Measurements from ENCODE around the gene EVC2.

The EVC2 gene

DNA sequence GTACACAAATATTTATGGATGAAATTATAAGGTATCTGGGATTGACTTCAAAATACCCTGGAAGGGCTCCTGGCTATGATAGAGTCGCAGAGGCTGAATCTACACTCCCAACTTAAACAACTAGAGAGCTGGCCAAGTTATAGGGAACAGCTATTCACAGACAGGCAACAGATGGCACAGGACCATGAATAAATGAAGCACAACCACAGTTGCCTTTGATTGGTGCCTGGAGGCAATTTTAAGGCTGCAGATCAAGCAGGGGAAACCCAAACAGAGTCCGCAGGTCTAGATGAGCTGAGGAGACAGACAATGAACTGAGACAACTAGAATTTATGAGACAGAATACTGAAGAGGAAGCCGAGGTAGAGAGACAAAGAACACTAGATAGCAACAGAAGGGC is 155.9 kb downstream of the EVC2 start:
- no peak for DNase-seq

DNA sequence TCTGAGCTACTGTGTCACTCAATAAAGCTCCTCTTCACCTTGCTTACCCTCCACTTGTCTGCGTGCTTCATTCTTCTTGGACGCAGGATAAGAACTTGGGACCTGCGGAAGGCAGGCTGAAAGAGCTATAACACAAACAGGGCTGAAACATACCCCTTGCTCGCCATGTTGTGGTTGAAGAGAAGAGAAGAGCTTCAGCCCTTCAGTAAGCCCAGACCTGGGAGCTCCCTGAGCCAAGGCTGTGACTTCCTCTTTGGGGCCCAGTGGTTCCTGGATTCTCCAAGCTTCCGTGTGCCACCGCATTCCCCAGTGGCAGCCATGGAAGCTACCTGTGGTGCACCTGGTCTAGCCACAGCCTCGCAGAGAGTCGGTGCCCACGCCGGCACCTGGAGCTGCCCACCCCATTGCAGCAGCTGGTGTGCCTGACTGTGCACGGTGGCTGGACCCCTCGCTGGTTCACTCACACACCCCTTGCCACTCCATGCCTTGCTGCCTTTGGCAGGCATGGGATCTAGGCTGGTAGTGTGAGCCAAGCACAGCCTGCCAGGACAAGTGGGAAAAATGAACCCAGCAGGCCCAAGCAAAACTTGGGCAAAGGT is 160.6 kb downstream of the EVC2 start:
- no peak for DNase-seq

DNA sequence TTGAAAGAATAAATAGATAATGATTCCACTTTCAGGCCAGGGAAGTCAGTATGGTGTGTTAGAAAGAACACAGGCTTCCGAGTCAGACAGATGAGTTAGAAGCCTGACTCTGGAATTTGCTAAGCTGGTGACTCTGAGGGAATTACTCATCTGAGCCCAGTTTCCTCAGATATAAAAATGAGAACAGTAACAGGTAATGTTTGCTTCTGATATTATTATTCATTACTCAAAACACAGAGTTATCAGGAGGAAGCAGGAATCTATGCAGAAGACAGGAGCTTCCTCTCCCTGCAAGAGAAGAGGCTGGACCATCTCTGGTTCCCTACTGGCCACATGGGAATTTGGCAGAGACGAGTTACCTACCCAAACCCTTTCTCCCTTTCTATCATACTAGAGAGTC is 163.1 kb downstream of the EVC2 start:
- DNase-seq = no peak

DNA sequence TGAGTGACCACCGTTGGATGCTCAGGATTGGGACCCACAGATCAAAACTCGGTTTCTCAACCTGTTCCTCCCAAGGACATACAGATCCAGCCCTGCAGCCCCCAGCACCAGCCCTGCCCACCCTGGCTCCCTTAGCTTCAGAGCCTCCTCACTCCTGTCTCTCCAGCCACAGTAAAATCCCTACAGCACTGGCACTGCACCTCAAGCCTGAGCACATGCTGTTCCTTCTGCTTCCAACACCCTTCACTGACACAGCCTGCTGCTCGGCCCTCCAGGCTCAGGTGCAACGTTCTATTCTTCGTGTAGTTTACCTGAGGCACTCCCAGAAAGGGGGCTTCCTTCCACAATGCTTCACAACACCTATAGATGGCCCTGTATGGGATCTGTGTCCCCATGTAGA is 163.6 kb downstream of the EVC2 start:
- no peak for DNase-seq

DNA sequence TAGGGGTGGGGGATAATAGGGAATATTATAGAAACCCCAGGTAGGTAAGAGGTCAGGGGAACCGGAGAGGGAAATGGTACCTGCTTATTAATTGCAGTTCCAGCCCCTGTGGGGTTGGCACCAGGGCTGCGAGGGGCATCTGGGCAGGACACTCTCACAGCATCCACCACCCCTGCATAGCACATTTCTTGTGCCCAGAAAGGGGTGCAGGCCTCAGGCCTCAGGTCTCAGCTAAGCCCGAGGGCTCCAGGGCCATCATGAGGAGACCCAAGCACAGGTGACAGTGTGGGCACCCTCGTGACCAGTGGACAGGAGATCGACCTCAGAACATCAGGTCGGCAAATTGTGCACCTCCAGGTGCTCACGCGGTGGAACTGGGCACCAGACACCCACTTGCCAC is 164.7 kb downstream of the EVC2 start:
- no peak for DNase-seq

DNA sequence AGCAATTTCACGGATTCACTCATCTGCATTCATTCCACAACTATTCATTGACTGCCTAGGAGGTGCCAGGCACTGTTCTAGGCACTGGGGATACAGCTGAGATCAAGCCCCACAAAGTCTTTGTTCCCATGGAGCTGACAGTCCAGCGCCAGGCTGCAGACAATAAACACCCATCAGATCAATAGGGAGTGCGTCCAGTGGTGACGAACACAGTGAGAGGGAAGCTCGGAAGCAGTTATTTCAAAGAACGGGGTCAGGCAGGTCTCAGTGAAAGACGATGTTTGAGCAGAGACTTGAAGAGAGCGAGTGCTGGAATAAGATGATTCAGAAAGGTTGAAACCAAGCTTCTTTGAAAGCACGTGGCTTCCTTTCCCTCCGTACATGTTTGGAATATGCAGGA is 167.2 kb downstream of the EVC2 start:
- no peak for DNase-seq

DNA sequence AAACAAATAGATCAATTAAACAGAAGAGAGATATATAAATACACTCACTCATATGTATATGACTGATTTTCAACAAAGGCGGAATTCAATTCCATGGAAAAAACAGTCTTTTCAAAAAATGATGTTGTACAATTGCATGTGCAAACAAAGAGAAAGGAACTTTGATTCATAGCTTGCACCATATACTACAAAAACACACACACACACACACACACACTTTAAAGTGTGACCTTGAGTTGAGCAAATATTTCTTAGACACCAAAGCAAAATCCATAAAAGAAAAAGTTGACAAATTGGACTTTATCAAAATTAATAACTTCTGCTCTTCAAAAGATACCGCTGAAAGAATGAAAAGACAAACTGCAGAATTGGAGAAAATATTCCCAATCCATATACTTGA is 168.8 kb downstream of the EVC2 start:
- no peak for DNase-seq

DNA sequence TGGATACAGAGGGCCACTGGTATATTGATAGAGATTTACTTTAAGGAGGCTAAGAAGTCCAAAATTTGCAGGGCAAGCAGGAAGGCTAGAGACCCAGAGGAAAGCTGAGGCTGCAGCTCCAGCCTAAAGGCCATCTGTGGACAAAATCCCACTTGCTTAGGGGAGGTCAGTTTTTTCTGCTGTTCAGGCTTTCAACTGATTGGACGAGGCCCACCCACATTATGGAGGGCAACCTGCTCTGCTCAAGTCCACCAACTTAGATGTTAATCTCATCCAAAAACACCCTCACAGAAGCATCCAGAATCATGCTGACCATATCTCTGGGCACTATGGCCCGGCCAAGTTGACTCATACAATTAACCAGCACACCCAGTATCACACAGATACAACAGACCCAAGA is 176.3 kb downstream of the EVC2 start:
- no peak for DNase-seq

DNA sequence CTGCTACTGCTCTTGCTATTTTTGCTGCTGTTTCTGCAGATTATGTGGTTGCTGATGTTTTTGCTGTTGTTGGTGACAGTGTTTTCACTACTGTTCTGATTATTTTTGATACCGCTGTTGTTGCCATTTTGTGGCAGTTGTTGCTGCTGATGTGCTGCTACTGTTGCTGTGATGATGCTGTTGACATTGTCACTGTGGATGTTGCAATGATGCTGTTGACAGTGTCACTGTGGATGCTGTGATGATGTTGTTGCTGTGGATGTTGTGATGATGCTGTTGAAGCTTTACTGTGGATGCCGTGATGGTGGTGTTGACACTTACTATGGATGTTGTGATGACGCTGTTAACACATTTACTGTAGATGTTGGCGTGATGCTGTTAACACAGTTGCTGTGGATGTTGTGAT is 180.3 kb downstream of the EVC2 start:
- DNase-seq = no peak

DNA sequence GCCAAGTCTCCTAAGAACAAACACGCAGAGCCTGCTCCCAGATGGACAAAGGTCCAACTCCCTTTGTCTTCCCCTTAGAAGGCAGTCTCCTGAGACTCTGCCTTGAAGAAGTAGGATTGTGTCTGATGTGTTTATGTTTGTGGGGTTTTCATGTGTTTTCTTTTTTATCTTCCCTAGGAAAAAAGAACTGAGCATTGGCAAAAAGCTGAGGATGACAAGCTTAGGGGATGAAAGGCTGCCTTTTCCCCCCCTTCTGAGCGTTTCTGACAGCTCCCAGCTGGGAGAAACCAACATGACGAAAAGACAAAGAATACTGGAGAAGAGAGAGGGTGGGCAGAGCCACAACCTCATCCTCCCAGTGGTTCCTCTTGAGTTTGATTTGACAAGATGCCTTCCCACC is 181.1 kb downstream of the EVC2 start:
- no peak for DNase-seq

DNA sequence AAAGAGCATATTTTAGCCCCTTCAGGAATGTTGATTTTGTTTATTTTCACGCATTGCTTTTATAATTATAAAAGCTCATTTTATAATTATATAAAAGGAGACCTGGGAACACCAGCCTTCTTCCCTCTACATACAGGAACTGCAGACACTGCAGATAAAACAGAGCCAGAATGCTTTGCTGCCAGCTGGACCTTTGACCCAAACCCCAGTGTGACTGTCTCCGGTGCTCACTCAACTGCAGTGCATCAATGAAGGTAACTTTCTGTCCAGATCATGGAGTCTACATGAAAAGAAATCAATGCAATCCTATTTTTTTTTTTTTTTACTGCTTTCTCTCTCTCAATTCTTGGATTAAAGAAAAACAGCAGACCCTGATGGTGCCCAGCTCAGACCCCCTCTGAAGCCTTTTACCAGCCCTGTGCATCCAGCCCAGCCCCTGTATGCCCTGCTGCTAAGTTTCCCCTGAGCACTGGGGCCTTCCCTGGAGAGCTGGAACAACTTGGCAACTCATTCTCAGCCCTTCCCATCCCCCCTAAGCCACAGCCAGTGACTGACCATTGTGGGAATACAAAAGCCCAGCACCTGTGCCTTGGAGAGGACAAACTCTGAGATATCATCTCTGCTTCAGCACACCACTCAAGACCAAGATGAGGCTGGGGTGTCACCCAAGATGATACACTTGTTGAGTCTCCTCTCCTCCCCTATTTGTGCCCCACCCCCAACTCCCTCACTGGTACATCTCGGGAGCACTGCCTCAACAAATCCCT is 182.1 kb downstream of the EVC2 start:
- no peak for DNase-seq

DNA sequence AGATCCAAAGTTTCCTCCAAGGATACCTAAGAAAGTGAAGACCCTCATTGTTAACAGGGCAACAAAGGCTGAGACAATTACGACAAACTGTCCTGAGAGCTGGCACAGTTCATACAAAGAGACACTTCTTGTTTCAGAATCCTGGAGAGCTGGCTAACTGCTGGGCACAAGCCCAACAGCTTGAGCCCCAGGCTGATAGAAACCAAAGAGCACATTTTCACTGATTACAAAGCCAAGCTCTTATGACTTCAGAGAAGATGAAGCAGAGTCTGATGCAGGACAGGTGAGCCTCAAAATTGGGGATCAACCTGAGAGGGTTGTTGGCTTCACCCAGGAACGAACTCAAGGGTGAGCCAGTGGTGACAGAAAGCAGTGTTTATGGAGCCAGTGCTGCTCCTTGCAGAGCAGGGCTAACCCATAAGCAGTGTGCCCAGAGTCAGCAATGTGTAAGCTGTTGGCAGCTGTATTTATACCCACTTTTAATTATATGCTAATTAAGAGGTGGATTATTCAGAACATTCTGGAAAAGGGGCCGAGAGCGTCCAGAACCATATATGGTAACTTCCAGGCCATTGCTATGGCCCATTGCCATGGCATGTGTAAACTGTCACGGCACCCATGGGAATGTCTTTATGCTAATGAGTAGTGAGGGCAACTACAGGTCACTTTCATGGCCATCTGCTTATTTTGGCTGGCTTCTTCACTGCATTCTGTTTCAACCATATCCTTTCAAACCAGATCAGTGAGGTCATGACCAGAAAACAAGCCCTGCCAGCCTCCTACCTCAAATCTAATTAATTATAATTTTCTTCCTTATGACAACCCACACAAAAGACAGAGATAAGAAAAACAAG is 183.7 kb downstream of the EVC2 start:
- DNase-seq = no peak

DNA sequence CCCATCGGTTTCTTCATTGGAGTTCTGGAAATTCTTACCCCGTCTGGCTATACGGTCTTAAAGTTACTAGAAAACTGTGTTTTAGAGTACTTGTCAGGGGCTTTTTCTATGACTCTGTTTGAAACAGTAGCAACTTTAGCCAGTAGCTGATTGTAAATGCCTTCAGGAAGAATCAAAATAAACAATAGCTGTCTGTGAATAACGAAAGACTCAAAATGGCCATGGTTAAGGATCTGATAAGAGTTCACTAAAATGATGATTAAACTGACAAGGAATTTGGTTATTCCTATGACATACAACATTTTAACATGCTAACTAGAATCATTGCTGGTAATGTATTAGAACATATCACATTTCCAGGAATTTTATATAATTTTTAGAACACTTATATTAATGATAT is 191.0 kb downstream of the EVC2 start:
- DNase-seq = no peak

DNA sequence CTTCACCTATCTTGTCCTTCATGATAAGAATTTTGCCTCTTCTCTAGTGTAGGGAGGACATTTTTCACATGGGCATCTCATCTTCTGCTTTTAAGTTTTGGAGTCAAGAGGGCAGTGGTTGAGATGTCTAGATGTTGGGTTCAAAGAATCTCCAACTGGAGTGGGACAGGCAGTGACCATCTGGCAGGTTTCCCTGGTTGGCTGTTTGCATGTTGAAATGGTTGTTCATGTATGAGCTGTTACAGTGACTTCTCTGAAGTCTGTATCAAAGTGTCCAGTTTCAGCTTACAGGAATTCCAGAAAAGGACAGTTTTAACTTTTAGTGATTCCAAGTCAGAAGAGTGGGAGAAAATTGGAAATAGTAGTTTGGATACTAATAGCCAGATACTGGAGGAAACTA is 192.7 kb downstream of the EVC2 start:
- no peak for DNase-seq
